ENCODE measurements around the gene ACLY.

DNA sequence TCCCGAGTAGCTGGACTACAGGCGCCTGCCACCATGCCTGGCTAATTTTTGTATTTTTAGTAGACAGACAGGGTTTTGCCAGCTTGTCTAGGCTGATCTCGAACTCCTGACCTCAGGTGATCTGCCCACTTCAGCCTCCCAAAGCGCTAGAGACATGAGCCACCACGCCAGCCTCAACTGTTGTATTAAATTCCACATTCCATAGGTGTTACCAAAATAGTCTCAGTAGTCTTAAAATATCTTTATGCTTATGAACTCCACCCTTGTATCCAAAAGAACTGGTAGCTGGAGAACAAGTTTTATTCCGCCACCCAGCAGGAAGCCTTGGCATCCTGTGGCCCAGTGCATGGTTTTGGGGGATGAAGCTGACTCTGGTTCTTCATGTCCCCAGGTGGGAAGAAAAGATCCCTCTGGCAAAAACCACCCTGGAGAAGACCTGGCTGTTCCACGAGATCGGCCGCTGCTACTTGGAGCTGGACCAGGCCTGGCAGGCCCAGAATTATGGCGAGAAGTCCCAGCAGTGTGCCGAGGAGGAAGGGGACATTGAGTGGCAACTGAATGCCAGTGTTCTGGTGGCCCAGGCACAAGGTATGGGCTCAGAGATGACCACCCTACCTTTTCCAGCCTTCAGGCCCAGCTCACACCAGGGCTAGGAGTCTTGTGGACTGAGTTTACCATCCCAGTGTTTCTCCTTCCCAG, 30.2 kb upstream of the ACLY start:
- TF ChIP-seq, protein P1, sequence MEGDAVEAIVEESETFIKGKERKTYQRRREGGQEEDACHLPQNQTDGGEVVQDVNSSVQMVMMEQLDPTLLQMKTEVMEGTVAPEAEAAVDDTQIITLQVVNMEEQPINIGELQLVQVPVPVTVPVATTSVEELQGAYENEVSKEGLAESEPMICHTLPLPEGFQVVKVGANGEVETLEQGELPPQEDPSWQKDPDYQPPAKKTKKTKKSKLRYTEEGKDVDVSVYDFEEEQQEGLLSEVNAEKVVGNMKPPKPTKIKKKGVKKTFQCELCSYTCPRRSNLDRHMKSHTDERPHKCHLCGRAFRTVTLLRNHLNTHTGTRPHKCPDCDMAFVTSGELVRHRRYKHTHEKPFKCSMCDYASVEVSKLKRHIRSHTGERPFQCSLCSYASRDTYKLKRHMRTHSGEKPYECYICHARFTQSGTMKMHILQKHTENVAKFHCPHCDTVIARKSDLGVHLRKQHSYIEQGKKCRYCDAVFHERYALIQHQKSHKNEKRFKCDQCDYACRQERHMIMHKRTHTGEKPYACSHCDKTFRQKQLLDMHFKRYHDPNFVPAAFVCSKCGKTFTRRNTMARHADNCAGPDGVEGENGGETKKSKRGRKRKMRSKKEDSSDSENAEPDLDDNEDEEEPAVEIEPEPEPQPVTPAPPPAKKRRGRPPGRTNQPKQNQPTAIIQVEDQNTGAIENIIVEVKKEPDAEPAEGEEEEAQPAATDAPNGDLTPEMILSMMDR (IDR thresholded peaks at IDR 0.05) = no peak
- no peak for TF ChIP-seq EZH2 (IDR thresholded peaks at IDR 0.05; ENCODE audit: borderline replicate concordance, insufficient read depth, low read depth, low read length, poor library complexity, severe bottlenecking)
